Stimulated activated CD8-positive, alpha-beta memory T cell treated with anti-CD3 and anti-CD28 coated beads, Interleukin-2, amount 100 ng/mL, for 1 hour (primary cell): ENCODE data around the gene PRR5.
A peak's percentile ranks its signal among the peaks of the same experiment; 100 is the strongest.
"Not testable (repeated sequence)": the region's sequence is repeated elsewhere in the genome, so short reads cannot be mapped to it uniquely, and the experiment has no call there.

Experiments used
- DNase-seq, 2 donors: peaks; one replicate each; pipeline ENCODE4 v3.0.0-alpha.2; 2020; ENCODE audit warnings: low read depth in 2 of 2

The PRR5 gene

GRCh38 chr22:44673406-44673805 is 28.6 kb upstream of the PRR5 start:
- DNase-seq = no peak

- not testable (repeated sequence) for DNase-seq
Measured at GRCh38 chr22:44676066-44676440, 26.0 kb upstream of the PRR5 start.

GRCh38 chr22:44676441-44677352 is 25.3 kb upstream of the PRR5 start:
- no peak for DNase-seq

GRCh38 chr22:44677353-44677840 is 24.6 kb upstream of the PRR5 start:
- DNase-seq = no peak

GRCh38 chr22:44677871-44678555 is 24.0 kb upstream of the PRR5 start:
- DNase-seq = no peak

- DNase-seq = no peak
Measured at GRCh38 chr22:44678556-44679305, 23.3 kb upstream of the PRR5 start.

GRCh38 chr22:44679306-44679647 is 22.7 kb upstream of the PRR5 start:
- DNase-seq = not testable (repeated sequence)

GRCh38 chr22:44680058-44680457 is 21.9 kb upstream of the PRR5 start:
- no peak for DNase-seq

GRCh38 chr22:44680481-44680894 is 21.5 kb upstream of the PRR5 start:
- DNase-seq = no peak

GRCh38 chr22:44682556-44683168 is 19.3 kb upstream of the PRR5 start:
- no peak for DNase-seq

- DNase-seq = no peak
Measured at GRCh38 chr22:44683237-44683636, 18.8 kb upstream of the PRR5 start.

GRCh38 chr22:44683881-44684280 is 18.1 kb upstream of the PRR5 start:
- DNase-seq = no peak

GRCh38 chr22:44684506-44685383 is 17.3 kb upstream of the PRR5 start:
- DNase-seq = peak; percentile 58 to 68

GRCh38 chr22:44685384-44686056 is 16.5 kb upstream of the PRR5 start:
- peak; percentile 60 to 68 for DNase-seq

- DNase-seq = no peak
Measured at GRCh38 chr22:44686873-44687600, 15.0 kb upstream of the PRR5 start.

- DNase-seq = no peak
Measured at GRCh38 chr22:44689173-44689572, 12.8 kb upstream of the PRR5 start.

GRCh38 chr22:44689915-44690524 is 12.0 kb upstream of the PRR5 start:
- no peak for DNase-seq

- no peak for DNase-seq
Measured at GRCh38 chr22:44691796-44692661, 10.0 kb upstream of the PRR5 start.
